HG02943 (cell line): ENCODE results near the gene TMEM33.

Source experiments
- ATAC-seq: cut with Tn5 transposase; IDR thresholded peaks from one replicate; pipeline ENCODE4 v1.9.1; 2021; ENCODE audit warnings: mild to moderate bottlenecking, low read depth, moderate library complexity; ENCODE audit not compliant: unreplicated experiment

The TMEM33 gene

DNA sequence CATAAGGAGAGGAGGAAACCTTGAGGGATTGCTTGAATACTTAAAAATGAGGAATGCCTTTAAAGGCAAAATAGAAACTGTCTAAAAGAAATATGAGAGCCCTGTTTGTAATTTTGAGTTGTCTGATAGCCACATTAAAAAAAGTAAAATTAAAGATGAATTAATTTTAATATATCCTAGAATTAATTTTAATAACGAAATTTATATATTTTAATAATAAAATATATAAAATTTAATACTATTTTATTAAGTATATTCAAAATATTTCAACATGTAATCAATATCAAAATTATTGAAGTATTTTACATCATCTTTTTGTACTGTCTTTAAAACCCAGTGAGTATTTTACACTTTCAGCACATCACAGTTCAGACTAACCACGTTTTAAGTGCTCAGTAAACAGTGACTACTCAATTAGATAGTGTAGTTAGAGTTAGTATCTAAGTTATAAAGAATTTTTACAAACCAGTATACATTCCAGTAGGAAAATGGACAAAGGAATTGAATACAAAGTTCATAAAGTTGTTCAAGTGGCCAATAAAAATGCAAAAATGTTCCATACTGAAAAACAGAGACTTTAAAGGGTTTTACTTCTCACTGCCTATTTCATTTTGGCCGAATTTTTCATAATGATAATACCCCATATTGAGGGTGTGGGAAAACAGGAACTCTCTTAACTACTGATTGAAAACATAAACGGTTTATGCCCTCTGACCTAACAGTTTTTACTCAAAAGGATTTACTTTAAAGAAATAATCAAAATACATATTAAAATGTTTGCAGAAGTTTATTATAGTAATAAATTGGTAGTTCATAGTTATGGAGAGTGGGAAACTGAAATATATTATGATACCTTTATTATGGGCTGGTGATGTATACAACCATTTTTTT lies 58.0 kb downstream of the TMEM33 start:
- ATAC-seq = no peak

GRCh38 chr4:41994461-41994985 lies 59.3 kb downstream of the TMEM33 start:
- ATAC-seq = no peak

- no peak for ATAC-seq
Measured at GRCh38 chr4:41998019-41998418, 62.8 kb downstream of the TMEM33 start.

DNA sequence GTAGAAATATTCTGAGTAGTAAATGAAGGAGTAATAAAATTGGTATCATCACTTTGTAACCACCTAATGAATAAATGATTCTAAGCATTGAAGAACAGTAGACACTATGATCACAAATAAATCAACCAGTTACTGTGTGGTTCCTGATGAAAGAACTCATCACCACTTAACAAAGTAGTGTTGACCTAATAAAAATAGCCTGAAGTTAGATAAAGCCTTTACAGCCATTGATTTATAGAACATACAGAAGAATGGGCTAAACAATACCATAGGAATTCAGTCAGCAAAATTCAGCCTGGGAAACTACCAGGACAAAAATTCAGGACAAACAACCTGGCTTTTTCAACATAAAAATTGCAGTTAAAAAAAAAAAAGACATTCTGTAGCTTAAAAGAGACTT lies 64.1 kb downstream of the TMEM33 start:
- ATAC-seq = no peak

GRCh38 chr4:42008011-42008786 lies 73.0 kb downstream of the TMEM33 start:
- no peak for ATAC-seq
